DMS153 treated with DMSO at 0.1 percent for 48 hours (cell line): Measurements from ENCODE around the gene PTPRM.

Source experiments
- DNase-seq: peaks from one replicate; lab custom pipeline; 2025; ENCODE audit not compliant: unreplicated experiment; lab: John Stamatoyannopoulos, UW

The PTPRM gene

DNA sequence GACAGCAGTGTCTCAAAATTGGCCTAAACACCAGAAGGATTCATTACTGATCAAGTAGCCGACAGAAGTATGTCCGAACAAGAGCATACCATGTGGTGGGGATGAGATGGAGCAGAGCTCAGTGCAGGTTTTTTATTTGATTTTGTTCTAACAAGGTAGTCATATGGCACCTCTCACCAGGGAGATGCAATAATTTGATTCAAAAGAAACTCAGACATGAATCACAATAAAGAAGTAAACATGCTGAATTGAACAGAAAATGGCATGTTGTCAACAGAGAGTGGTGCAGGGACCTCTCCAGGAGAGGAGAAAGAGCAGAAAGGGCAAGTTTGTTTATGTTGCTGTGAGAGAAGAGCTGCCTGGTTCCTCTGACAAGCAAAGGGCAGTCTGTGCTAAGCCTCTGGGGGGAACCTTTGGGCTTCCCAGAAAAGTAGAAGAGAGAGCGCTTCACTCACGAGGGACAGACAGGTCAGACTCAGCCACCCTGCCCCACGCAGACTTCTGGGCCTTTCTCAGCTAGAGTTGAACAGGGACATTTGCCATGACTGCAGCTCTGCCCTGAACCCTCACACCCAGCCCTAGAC lies 690.8 kb downstream of the PTPRM start:
- DNase-seq = no peak

DNA sequence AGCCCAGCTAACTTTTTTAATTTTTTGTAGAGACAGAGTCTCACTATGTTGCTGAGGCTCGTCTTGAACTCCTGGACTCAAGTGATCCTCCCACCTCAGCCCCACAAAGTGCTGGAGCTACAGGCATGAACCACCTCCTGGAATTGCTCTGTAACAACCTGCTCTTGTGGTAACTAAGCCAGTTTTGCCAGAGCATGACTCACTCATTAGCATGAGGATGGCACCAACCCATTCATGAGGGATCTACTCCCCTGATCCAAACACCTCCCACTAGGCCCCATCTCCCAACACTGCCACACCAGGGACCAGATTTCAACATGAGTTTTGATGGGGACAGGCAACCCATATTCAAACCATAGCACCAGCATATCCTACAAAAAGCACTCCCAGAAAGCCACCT lies 693.2 kb downstream of the PTPRM start:
- DNase-seq = no peak

DNA sequence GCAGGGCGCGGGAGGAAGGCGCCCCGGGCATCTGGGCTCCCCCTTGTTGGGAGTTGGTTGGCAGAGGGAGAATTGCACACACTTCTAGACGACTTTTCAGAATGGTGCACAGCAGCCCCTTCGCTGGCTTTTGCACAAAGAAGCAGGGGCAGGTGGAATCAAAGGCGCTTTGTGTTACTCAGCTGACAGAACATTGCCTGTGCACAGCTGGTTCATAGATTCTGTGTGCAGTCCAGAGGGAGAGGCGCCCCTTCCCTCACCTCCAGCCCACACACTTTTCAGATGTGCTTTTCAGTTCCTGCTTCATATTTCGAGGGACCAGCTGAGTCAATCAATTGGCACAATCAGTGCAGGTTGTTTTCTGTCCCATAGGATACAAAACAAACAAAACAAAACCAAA lies 693.7 kb downstream of the PTPRM start:
- no peak for DNase-seq

- DNase-seq = no peak
Observed at GRCh38 chr18:8261651-8262091, 694.6 kb downstream of the PTPRM start.

- DNase-seq = no peak
Observed at GRCh38 chr18:8262221-8262620, 695.1 kb downstream of the PTPRM start.

DNA sequence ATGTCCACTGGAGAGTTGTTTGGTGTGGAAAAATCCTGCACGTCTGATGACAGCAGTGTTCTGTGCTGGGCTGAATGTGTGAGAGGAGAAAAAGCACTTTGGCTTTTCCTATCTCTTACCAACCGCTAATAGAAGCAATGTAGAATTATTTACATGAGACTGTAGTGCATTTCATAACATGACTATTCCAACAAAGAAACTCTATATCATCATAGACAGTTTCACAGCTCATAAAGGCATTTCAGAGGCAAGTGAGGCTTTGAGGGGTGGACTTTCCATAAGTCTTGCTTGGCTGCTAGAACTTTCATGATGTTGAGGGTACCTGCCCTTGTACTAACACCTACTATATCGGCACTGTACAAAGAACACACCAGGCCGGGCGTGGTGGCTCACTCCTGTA lies 697.0 kb downstream of the PTPRM start:
- DNase-seq = no peak

DNA sequence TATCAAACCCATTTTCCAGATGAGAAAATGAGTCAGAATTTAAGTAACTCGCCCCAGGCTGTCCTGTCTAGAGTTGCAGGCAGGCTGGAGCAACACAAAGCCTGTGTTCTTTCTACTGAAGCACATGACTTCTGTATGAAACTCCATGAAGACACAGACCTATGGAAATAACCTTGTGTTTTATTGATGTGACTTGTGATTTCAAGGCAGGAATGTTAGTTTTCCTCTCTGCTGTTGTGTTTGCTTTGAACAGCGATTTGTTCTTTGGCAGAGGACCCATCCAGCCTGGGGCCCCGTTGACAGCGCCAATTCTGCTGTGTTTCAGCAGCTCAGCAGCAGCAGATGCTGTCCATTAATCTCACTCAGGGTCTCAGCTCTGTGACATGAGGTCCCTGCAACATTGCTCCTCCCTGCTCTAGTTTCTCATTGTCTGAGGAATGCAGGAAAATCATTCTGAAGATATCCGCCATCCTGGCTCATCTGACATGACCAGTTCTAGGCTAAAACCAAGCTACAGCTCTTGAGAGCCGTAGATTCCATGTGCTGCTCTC lies 697.8 kb downstream of the PTPRM start:
- DNase-seq = no peak

DNA sequence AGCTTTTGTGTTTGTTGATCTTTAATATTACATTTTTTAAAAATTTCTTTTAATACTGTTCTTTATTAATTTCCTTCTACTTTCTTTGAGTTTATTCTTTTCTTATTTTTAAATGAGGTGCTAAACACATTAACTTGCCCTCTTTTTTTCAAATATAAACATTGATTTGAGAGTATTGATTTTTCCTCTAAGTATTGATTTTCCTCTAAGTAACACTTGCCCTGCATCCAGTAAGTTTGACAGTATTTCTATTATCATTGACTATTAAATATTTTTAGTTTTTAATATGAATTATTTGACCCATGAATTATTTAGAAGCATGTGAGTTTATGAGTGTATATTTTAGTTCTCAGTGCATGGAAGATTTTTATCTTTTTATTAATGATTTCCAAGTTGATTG lies 705.1 kb downstream of the PTPRM start:
- no peak for DNase-seq

- DNase-seq = no peak
Observed at GRCh38 chr18:8274370-8274769, 707.3 kb downstream of the PTPRM start.

- no peak for DNase-seq
Observed at GRCh38 chr18:8276406-8276805, 709.3 kb downstream of the PTPRM start.

DNA sequence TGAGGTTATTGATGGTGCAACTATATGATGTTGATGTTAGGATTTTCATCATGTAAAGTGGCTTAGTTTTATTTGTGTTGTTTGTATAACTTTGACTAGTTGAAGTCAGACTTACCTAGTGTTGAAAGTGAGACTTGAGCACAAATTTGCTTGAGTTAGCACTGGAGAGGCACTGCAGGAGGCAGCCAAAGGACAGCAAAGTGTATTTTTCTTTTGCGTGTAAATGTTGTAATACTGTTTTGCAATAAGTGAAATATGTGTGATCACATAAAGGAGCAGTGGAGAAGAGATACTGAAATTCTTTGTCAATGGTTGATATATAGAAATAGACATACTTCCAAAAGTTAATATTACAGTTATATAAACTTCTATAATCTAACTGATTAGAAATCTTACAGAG lies 710.2 kb downstream of the PTPRM start:
- no peak for DNase-seq

GRCh38 chr18:8279346-8279745 lies 712.2 kb downstream of the PTPRM start:
- DNase-seq = no peak

DNA sequence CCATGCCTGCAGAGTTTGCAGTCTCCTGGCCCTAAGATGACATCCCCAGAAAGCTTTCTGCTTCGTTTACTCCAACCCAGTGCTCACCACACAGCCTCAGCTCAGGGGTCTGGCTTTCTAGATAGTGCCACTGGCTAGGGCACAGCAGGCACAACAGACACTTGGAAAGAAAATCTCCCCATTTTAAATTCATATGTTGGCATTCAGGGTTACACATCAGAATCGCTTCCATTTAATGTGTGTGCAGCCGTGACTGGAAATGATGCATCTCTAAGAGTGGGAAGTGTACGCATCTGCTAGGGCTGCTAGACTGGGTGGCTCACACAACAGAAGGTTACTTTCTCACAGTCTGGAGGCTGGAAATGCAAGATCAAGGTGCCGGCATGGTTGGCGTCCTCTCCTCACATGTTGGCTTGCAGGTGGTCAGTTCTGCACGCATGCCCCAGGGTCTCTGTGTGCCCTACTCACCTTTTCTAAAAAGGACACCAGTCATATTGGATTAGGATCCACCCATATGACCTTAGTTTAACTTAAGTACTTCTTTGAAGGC lies 712.7 kb downstream of the PTPRM start:
- DNase-seq = no peak

DNA sequence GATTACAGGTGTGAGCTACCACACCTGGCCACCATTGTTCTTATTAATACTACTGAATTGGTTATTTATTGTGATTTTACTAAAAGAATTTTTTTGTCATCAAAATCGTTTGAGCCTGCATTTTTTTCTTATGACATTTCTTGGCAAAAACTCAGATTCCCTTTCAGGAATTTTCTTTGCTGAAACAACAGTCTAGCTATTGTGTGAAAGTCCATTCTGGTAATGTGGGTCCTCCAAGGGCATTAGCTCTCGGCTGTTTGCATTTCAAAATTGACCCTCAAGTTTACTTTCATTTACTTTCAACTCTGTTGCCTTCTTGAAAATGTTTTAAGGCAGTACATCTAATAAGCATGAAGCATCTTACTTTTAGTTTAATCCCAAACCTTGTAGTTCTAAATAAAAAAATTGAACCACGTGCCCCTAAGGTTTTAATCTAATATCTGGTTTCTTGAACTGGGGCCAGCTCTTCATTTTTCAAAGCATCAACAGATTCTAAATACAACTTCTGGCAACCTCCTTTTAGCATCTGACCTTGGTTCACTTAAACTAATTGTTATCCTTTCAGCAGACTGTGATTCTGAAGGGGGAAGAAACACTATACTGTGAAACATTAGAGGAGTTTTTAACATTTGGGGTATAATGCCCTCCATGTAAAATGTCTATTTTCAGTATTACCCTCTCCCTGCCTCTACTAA lies 716.9 kb downstream of the PTPRM start:
- DNase-seq = no peak

DNA sequence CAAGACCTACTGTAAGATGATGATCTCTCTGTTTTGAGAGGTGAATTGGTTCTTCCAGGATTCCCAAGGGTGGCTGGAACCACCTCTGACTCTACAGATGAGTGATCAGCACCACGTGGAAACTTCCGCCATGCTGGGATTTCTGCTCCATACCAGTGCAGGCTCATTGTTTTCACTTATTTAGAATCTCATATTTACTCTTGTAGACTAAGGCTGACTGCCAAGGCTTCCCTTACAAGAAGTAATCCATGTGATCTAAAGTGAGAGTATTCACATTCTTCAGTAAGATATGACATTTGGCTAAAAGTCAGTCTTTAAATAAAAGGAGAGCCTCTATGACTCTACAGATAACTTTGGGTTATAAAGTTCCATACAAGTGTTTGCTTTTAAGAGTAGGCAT lies 719.2 kb downstream of the PTPRM start:
- DNase-seq = no peak

DNA sequence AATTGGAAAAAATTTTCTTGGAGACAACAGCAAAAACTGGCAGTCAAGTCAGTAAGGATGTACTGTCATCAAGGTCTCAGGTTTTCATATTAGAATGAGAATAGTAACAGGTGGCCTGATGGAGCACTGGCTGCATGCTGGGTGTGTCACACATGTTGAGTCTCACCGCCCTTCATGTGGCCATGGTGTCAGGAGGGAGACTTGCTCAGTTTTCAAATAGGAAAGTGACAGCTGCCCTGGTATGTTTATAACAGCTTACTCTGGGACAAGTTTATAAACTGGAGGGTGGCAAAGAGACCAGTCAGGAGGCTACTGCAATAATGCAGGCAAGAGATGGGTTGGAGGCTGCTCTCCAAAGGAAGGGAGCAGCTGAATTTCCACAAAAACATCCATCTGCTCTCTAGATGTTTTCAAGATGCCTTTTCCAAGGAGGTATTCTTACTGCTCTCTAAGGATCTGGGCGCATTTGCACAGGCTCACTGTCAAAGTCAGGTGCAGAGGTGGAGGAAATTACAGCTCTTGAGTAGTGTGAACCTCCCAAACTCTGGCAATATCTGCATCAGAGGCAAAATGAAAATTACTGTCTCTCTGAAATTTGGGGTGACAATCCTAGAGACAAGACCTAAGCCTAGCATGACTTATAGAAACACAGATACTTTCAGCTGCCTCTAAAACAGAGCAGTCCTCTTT lies 720.2 kb downstream of the PTPRM start:
- no peak for DNase-seq

GRCh38 chr18:8288472-8289195 lies 721.5 kb downstream of the PTPRM start:
- no peak for DNase-seq

- DNase-seq = no peak
Observed at GRCh38 chr18:8290435-8290834, 723.3 kb downstream of the PTPRM start.

GRCh38 chr18:8290913-8291312 lies 723.8 kb downstream of the PTPRM start:
- no peak for DNase-seq

- DNase-seq = no peak
Observed at GRCh38 chr18:8293184-8293583, 726.1 kb downstream of the PTPRM start.
